Dermis blood vessel endothelial cell (primary cell): ENCODE results near the gene FNDC3B. TPM values are rescaled to one million over a fixed set of nuclear protein-coding genes. Genes with fewer than 3 reads are reported as not detected.

Experiments
- DNase-seq: peaks from one replicate; pipeline ENCODE4 v3.0.0; 2010
- total RNA-seq: library from RNA; depleted of rRNA; stranded (reverse); fragments of >200 nt; gene quantifications from 2 replicates; pipeline ENCODE4 v1.2.3, GENCODE V29; 2014

Gene FNDC3B
- total RNA-seq, 1 donor from 2014 or later: 126 TPM

- DNase-seq: peak; percentile 49
Observed at GRCh38 chr3:172174513-172175253, 135.3 kb downstream of the FNDC3B start.

- no peak for DNase-seq
Observed at GRCh38 chr3:172175254-172175599, 135.8 kb downstream of the FNDC3B start.

- no peak for DNase-seq
Observed at GRCh38 chr3:172176061-172176770, 136.8 kb downstream of the FNDC3B start.

DNA sequence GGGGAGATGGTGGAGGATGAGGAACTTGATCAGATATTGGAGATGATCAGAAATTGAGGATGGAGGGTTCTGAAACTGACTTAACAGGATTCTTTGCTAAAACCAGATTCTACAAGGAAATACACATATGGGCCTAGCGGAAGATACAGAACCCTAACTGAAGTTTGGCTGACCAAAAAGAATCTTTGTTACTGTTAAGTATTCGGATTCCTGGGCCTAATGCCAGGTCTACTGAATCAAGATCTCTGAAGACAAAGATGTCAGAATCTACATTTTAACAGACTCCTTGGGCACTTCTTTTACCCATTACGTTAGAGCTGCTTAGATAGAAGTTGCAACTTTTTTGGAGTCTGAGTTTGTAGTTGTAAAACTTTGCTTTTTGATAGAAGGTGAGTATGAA, 137.7 kb downstream of the FNDC3B start:
- DNase-seq: peak; percentile 42

GRCh38 chr3:172177803-172178316, 138.5 kb downstream of the FNDC3B start:
- no peak for DNase-seq

- DNase-seq: no peak
Observed at GRCh38 chr3:172179680-172180399, 140.5 kb downstream of the FNDC3B start.

DNA sequence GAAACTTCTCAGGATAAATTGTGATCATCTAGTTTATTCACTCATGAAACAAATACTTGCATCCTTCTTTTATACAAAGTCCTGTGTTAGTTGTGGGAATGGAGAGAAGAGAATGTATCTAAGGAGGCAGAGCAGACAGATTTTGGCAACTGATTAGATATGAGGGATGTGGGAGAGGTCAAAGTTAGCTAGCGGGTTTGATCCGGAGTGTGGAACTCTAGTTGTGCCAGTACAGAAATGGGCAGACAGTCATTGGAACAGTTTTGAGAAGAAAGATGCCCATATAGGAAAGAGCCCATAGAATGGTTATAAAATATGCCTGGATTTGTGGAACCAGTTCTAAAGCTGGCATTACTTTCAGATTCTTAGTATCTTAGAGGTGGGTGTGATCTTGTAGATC, 141.1 kb downstream of the FNDC3B start:
- no peak for DNase-seq

GRCh38 chr3:172181932-172182586, 142.7 kb downstream of the FNDC3B start:
- peak; percentile 78 for DNase-seq

- no peak for DNase-seq
Observed at GRCh38 chr3:172182797-172183196, 143.4 kb downstream of the FNDC3B start.

DNA sequence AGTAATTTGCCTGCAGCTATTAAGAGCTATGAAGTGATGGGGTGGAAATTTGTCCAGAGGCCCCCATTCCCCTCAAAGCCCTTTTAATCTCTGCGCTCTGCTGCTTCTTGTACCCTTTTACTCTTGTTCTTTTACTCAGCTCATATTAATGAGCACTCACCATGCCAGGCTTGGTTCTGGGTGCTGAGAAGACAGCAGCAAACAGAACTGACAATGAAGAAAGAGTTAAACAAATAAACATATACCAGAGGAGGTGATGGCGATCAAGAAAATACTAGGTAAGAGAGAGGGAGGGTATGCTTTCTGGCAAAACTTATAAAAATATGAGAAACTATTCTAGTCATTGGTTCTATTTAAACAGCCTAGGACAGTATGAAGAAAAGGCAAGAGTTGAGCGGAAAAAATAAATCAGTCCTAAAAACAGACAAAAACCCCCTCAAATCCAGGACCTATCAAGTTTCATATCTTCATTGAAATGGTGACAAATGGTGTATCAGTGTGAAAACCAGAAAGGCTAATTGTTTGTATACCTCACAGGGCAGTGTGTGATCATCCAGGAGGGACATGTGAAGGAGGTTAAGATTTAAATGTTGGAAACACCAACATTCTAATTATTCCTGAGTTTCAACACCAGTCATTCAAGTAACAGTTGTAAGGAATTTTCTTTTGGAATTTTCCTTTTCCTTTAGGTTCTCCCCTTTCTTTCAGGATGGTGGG, 144.9 kb downstream of the FNDC3B start:
- DNase-seq: no peak

DNA sequence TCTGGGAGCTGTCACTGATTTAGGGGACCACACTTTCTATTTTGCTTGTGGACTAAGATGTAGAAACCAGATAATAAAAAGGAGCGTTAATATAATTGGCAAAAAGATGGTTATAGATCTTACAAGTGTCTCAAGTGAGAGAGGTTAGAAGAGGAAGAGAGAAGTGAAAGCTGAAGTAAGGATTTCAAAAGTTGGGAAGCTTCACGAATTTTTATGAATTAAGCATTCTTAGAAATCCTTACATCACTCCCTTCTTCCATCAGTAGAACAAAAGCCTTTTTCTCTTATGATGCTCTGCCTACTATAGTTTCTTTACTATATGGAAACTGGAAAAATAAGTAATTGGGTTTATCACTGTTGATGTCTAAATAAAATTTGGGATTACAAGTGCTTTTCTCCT, 146.5 kb downstream of the FNDC3B start:
- no peak for DNase-seq

- no peak for DNase-seq
Observed at GRCh38 chr3:172186607-172187006, 147.2 kb downstream of the FNDC3B start.

DNA sequence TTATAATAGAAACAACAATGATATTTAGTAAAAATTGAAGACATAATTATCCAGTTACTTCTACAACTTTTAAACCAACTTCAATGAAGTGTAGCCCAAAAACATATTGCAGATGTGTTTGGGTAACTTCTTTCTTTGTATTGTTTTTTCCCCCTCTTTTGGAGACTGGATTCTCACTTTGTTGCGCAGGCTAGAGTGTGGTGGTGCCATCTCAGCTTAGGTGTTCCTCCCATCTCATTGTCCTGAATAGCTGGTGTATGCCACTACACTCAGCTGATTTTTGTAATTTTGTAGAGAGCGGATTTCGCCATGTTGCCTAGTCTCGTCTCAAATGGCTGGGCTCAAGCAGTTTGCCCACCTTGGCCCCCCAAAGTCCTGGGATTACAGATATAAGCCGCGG, 148.1 kb downstream of the FNDC3B start:
- no peak for DNase-seq

DNA sequence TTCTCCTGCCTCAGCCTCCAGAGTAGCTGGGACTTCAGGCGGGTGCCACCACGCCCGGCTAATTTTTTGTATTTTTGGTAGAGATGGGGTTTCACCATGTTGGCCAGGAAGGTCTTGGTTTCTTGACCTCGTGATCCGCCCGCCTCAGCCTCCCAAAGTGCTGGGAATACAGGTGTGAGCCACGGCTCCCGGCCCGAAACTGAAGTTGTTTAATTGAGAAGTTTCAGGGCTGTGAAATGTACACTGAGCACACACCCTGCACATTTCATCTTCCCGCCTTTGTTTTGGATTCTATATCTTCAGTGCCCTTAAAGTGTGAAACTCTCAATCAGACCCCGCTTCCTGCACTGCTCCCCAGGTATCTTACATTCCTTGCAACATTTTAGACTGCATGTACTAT, 149.1 kb downstream of the FNDC3B start:
- no peak for DNase-seq

GRCh38 chr3:172189213-172189612, 149.8 kb downstream of the FNDC3B start:
- no peak for DNase-seq

- no peak for DNase-seq
Observed at GRCh38 chr3:172189987-172190603, 150.7 kb downstream of the FNDC3B start.

GRCh38 chr3:172190980-172191379, 151.6 kb downstream of the FNDC3B start:
- no peak for DNase-seq

- no peak for DNase-seq
Observed at GRCh38 chr3:172191629-172192028, 152.3 kb downstream of the FNDC3B start.

DNA sequence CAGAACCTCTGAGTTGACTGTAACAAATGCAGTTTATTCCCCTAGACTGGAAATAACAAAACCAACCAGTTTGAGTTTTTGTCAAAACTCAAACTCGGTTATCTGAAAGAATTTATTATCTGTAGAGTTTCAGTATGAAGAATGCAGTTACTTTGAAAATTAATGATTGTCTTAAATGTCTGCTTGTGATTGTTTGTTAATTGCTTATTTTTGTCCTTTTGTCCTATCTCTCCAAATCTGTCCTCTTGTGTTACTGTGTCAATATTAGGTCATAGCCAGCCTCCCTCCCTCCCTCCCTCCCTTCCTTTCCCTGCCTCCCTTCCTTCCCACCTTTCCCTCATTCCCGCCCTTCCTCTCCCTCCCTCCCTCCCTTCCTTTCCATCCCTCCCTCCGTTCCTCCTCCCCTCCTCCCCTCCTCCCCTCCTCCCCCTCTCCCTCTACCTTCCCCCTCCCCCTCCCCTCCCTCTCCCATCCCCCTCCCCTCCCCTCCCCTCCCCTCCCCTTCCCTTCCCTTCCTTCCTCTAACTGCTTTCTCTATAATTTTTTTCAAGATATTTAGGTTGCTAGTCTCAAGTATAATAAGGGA, 153.5 kb downstream of the FNDC3B start:
- DNase-seq: no peak

GRCh38 chr3:172193436-172193835, 154.1 kb downstream of the FNDC3B start:
- DNase-seq: no peak

DNA sequence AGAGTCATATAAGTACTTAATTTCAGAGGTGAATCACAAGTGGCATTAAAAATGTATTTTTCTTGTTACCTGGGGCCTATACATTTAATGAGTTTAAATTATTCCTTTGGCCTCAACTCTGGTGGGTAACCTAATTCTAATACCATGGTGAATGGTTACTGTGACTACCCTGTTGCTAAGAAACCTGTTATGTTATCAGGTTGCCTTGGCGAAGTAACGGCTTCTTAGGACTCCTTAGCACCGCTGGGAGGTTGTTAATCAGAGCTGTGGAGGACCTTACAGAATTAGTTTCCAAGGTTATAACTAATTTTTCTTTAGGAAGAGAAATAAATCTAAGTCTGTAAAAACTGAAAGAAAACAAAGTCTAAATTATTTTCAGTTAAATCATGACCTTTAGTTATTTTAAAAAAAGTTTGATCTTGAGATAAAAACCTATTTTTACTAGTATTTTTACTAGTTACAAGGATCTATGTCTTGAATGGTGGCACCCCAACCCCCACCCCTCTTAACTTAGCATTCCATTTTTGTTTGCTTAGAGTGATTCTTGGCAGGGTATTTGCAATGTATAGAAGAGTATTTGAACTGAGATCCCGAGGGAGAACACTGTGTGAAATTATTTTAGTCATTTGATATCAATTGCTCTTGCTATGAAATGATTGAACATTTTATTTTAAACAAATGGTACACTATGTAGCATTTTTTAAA, 155.5 kb downstream of the FNDC3B start:
- peak; percentile 54 for DNase-seq
